GM12878 (cell line): ENCODE results near the gene MRPS35. TPM values are rescaled to one million over a fixed set of nuclear protein-coding genes. Genes with fewer than 3 reads are reported as not detected.
A peak's percentile ranks its signal among the peaks of the same experiment; 100 is the strongest.

ENCODE experiments used
- ATAC-seq: fragments of 200-7000 bp; cut with Tn5 transposase; 3 replicates; pipeline ENCODE4 v1.9.1; 2020; ENCODE audit warnings: mild to moderate bottlenecking, moderate library complexity
- BruUV-seq: library from RNA; stranded (reverse); fragments of 400-500 nt; replicated peaks from 2 replicates; lab custom pipeline; 2021; lab: Mats Ljungman, UMichigan
- CTCF ChIA-PET: fragments of 300-600 bp; sonication (Branson Sonifier 250); formaldehyde crosslinking; extraction: SDS; loops from one replicate; lab custom pipeline; 2021; ENCODE audit warnings: inconsistent platforms; lab: Yijun Ruan, JAX
- POLR2A ChIA-PET: fragments of 350-600 bp; formaldehyde crosslinking; extraction: SDS; loops from one replicate; lab custom pipeline; 2021; ENCODE audit warnings: inconsistent platforms; lab: Charles Lee
- RAD21 ChIA-PET: fragments of 300-600 bp; sonication (Branson Sonifier 250); formaldehyde crosslinking; loops from one replicate; lab custom pipeline; 2023; ENCODE audit warnings: antibody characterized with exemption; ENCODE audit not compliant: unreplicated experiment; lab: Charles Lee
- SMC1A ChIA-PET: fragments of 300-600 bp; sonication (Branson Sonifier 250); formaldehyde crosslinking; loops from one replicate; lab custom pipeline; 2023; ENCODE audit not compliant: unreplicated experiment, uncharacterized antibody; lab: Charles Lee
- DNase-seq: peaks from one replicate; pipeline ENCODE4 v3.0.0-alpha.2; 2011; ENCODE audit warnings: low read depth, low spot score
- FAIRE-seq: peaks from 3 replicates; lab custom pipeline; 2011; peaks lifted over from hg19 to GRCh38; lab: Jason Lieb, UNC
- H2AFZ ChIP-seq: 2 replicates; pipeline ENCODE4 v1.6.0; 2011; ENCODE audit warnings: low read depth, low read length, control low read depth; ENCODE audit not compliant: control insufficient read depth
- H3K27ac ChIP-seq: 2 replicates; pipeline ENCODE4 v1.5.1; 2011; ENCODE audit warnings: control low read depth; ENCODE audit not compliant: control insufficient read depth, insufficient read depth
- H3K27me3 ChIP-seq, 2 experiments: replicated peaks in 1 of 2; 2 replicates each; pipeline versions ENCODE4 v1.6.0 to v1.6.1; 2011; ENCODE audit warnings: low read length in 1 of 2; ENCODE audit not compliant: control insufficient read depth in 2 of 2, insufficient read depth in 2 of 2
- H3K36me3 ChIP-seq, 2 experiments: 2 replicates each; pipeline ENCODE4 v1.5.1; 2011; ENCODE audit warnings: low read length in 1 of 2; ENCODE audit not compliant: control insufficient read depth in 2 of 2, insufficient read depth in 2 of 2
- H3K4me1 ChIP-seq: 2 replicates; pipeline ENCODE4 v1.6.1; 2011; ENCODE audit warnings: mild to moderate bottlenecking, low read length, moderate library complexity, mixed read lengths; ENCODE audit not compliant: control insufficient read depth, insufficient read depth
- H3K4me2 ChIP-seq: 2 replicates; pipeline ENCODE4 v1.6.0; 2011; ENCODE audit warnings: control low read depth; ENCODE audit not compliant: control insufficient read depth, insufficient read depth
- H3K4me3 ChIP-seq: fragments of 200-600 bp; sonication (generic); 2 replicates; pipeline ENCODE4 v1.5.1; 2016
- H3K79me2 ChIP-seq: 2 replicates; pipeline ENCODE4 v1.6.0; 2011; ENCODE audit warnings: low read length; ENCODE audit not compliant: control insufficient read depth, insufficient read depth
- H3K9ac ChIP-seq: 2 replicates; pipeline ENCODE4 v1.8.0; 2011; ENCODE audit warnings: low read length, control low read depth, mixed read lengths; ENCODE audit not compliant: control insufficient read depth, insufficient read depth
- H3K9me3 ChIP-seq: replicated peaks from 3 replicates; pipeline ENCODE4 v1.5.1; 2011; ENCODE audit warnings: mild to moderate bottlenecking, low read length; ENCODE audit not compliant: control insufficient read depth, insufficient read depth
- H4K20me1 ChIP-seq: 2 replicates; pipeline ENCODE4 v1.6.0; 2011; ENCODE audit not compliant: control insufficient read depth, insufficient read depth
- CHD4 ChIP-seq: fragments of 200-600 bp; sonication (generic); IDR thresholded peaks from 2 replicates; pipeline ENCODE4 v1.6.1; 2016; ENCODE audit warnings: mild to moderate bottlenecking
- FOXM1 ChIP-seq: IDR thresholded peaks from 2 replicates; pipeline ENCODE4 v1.6.1; 2012; ENCODE audit warnings: low read depth, mild to moderate bottlenecking, inconsistent platforms, low read length, moderate library complexity
- NFIC ChIP-seq: IDR thresholded peaks from 2 replicates; pipeline ENCODE4 v1.6.1; 2012; ENCODE audit warnings: low read depth, mild to moderate bottlenecking, inconsistent platforms, low read length, moderate library complexity
- SP1 ChIP-seq: IDR thresholded peaks from one replicate; pipeline ENCODE4 v1.6.1; 2011; ENCODE audit warnings: low read depth, low read length
- STAT1 ChIP-seq: fragments of 450-650 bp; conservative IDR thresholded peaks from 2 replicates; pipeline ENCODE4 v1.6.1; 2014; ENCODE audit warnings: antibody characterized with exemption, mild to moderate bottlenecking
- WGBS: methylation state at CpG from one replicate; pipeline ENCODE4 v1.1.6; 2016; ENCODE audit warnings: low lambda C conversion rate; ENCODE audit not compliant: insufficient replicate concordance, insufficient coverage; ENCODE audit errors: missing lambda C conversion rate; 5-methylcytosine and 5-hydroxymethylcytosine counted together
- in situ Hi-C: fragments of 300-500 bp; cut with MboI; formaldehyde crosslinking; loops from 9 replicates; pipeline ENCODE4 v1.14.3; 2018; ENCODE audit warnings: mixed read lengths
- intact Hi-C: fragments of 100-400 bp; cut with micrococcal nuclease; formaldehyde crosslinking; loops from one replicate; pipeline ENCODE4 v1.14.2; 2022; ENCODE audit not compliant: unreplicated experiment
- polyA plus RNA-seq, 11 experiments: library from polyadenylated mRNA; depleted of rRNA in 4 of 11; unstranded in 6 of 11; stranded (reverse) in 5 of 11; fragments of >200 nt; fragmentation: Nextera tagmentation in 4 of 11; fragmentation: Illumina TruSeq in 1 of 11; extraction: Ambion mirVana in 4 of 11; extraction: Trizol in 1 of 11; gene quantifications; 1 replicate in 1 of 11; 2 replicates in 10 of 11; pipeline versions ENCODE4 v1.2.1 to v1.2.3, GENCODE V29; 2011 to 2016; ENCODE audit warnings: inconsistent platforms in 2 of 11, missing spikeins in 2 of 11, low read depth in 1 of 11
- total RNA-seq, 4 experiments: library from RNA; depleted of rRNA in 3 of 4; stranded (reverse); fragments of >200 nt in 3 of 4; fragmentation: Illumina TruSeq in 1 of 4; extraction: Trizol in 1 of 4; gene quantifications; 2 replicates each; pipeline versions ENCODE4 v1.2.1 to v1.2.3, GENCODE V29; 2013 to 2021
- TF ChIP-seq, protein P1 (sequence below): fragments of 450-650 bp; IDR thresholded peaks from 2 replicates; pipeline ENCODE4 v1.6.1; 2018; ENCODE audit warnings: borderline replicate concordance, mild to moderate bottlenecking; ENCODE audit not compliant: partially characterized antibody
- TF ChIP-seq, protein P2 (sequence below): IDR thresholded peaks from 2 replicates; pipeline ENCODE4 v1.6.1; 2012; ENCODE audit warnings: low read length, inconsistent platforms

MRPS35 gene
- total and polyA plus RNA-seq, 10 of the 15 experiments (the other 5 are each of a cell fraction or from before 2014, with no cell fraction given): 45.7 to 111 (median 67.1) TPM

DNA sequence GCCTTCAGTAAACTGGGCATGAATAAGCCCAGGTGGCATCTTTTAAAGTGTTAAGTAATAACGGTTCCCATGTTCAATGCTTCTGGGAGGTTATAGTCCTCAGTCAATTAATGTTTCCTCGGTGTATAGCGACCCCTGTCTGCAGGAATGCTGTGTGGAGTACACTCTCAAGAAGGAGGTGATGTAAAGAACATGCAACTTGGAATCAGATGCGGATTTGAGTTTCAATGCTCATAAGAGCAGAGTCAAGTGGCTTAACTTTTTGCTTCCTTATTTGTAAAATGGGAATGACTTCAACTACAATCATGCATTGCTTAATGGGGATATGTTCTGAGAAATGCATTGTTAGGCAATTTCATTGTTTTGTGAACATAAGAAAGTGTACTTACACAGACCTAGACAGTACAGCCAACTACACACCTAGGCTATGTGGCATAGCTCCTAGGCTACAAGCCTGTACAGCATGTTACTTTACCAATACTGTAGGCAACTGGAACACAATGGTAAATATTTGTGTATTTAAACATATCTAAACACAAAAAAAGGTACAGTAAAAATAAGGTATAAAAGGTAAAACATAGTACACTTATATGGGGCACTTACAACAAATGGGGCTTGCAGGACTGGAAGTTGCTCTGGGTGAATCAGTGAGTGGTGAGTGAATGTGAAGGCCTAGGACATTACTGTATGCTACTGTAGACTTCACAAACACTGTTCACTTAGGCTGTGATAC is 6.7 kb upstream of the MRPS35 start (continued):
- TF ChIP-seq, protein P1, sequence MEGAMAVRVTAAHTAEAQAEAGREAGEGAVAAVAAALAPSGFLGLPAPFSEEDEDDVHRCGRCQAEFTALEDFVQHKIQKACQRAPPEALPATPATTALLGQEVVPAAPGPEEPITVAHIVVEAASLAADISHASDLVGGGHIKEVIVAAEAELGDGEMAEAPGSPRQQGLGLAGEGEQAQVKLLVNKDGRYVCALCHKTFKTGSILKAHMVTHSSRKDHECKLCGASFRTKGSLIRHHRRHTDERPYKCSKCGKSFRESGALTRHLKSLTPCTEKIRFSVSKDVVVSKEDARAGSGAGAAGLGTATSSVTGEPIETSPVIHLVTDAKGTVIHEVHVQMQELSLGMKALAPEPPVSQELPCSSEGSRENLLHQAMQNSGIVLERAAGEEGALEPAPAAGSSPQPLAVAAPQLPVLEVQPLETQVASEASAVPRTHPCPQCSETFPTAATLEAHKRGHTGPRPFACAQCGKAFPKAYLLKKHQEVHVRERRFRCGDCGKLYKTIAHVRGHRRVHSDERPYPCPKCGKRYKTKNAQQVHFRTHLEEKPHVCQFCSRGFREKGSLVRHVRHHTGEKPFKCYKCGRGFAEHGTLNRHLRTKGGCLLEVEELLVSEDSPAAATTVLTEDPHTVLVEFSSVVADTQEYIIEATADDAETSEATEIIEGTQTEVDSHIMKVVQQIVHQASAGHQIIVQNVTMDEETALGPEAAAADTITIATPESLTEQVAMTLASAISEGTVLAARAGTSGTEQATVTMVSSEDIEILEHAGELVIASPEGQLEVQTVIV: no peak
- peak; percentile 22; the same call in 1 of the 2 replicates for TF ChIP-seq FOXM1

DNA sequence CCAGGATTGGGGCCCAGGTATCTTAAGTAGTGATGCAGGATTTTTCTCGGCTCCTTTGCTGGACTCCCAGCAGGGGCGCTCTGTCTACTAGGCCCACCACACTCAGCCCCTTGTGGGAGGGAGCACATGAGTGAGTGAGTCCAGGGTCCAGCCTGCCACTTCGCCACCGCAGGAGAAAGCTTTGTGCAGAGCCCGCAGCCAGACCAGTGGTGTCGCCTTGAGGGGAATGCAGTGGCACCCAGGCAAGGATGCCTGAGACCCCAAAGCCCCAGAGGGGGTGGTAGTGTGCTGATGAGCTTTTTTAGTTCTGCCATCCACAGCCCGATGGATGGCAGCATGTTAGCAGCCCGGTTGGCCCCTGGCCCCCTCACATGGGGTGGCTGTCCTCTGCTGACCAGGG is 5.4 kb upstream of the MRPS35 start:
- Histone ChIP-seq H3K4me3 (no peak overlapping the region), H3K4me2 (no peak overlapping the region), H3K4me1 (no peaks in the 10 kb centered on the region), H3K9ac (no peak overlapping the region), H3K79me2 (no peaks in the 10 kb centered on the region), H4K20me1 (no peaks in the 10 kb centered on the region), H3K9me3 (no peaks in the 10 kb centered on the region), H3K27ac (no peak overlapping the region), H3K36me3 (no peaks in the 10 kb centered on the region), H2AFZ (no peak overlapping the region), H3K27me3 (no peaks in the 10 kb centered on the region)
- FAIRE-seq (no peak), ATAC-seq (no peak), DNase-seq (no peak)
- RAD21 ChIA-PET: no interaction called here
- in situ Hi-C loops: no loop called here
- BruUV-seq: no TSS peak
- CTCF ChIA-PET: interaction anchor here (0.7 to 2.1 kb wide), 5 partner anchors 52 to 281 kb away, joined by 4 to 6 read pairs (median 5); no protein-coding TSS in a partner anchor
- intact Hi-C loops: no loop called here
- TF ChIP-seq, protein P2, sequence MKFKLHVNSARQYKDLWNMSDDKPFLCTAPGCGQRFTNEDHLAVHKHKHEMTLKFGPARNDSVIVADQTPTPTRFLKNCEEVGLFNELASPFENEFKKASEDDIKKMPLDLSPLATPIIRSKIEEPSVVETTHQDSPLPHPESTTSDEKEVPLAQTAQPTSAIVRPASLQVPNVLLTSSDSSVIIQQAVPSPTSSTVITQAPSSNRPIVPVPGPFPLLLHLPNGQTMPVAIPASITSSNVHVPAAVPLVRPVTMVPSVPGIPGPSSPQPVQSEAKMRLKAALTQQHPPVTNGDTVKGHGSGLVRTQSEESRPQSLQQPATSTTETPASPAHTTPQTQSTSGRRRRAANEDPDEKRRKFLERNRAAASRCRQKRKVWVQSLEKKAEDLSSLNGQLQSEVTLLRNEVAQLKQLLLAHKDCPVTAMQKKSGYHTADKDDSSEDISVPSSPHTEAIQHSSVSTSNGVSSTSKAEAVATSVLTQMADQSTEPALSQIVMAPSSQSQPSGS: no peak
- TF ChIP-seq SP1: no peak
- no peak for TF ChIP-seq NFIC
- TF ChIP-seq CHD4: no peak
- no peak for TF ChIP-seq STAT1
- WGBS: 75% methylated on average over 8 of the region's 8 CpGs
- POLR2A ChIA-PET: no interaction called here
- SMC1A ChIA-PET: interaction anchor here (1.1 kb wide), 1 partner anchor 46 kb away, joined by 3 read pairs; no protein-coding TSS in a partner anchor
